ENCODE measurements around the gene MAP2.

The MAP2 gene

DNA sequence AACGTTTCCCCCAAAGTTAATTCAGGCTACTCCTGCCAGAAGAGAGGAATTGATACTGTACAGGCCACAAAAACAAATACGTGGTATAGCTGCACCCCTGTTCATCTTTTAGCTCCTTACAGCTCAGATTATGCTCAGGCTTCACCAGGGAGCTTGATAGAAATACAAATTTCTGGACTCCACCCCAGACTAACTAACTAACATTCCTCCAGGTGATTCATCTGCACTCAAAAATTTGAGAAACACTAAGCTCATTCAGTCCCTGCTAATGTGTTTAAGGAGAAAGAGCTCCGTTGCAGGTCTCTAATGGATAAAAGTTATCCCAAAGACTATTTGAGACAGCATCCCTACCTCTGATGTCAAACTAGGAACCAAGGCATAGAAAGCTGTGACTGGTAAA lies 311.0 kb downstream of the MAP2 start:
- intact Hi-C loops (cut with DNase I), result no loop called here

DNA sequence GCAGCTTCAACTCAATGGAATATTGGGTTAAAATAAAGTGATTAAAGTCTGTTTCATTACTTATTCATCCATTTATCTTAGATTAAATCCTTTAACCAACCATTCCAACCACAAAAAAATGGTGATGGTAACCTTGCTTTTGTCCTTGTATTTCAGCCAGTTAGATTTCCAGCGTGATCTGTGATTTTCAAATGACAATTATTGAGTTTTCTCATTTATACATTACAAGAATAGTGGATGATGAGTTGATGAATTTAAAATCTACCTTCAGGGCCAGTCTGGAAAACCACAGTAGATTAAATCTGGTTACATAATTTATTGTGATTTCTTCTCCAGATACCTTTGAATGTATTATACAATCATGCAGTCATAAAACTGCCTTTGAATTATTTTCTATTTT lies 318.1 kb downstream of the MAP2 start:
- intact Hi-C loops (cut with DNase I), result no loop called here
- DNase-seq, result no peak

More for the DNA sequence above, 311.0 kb downstream of the MAP2 start:
- DNase-seq, result no peak

DNA sequence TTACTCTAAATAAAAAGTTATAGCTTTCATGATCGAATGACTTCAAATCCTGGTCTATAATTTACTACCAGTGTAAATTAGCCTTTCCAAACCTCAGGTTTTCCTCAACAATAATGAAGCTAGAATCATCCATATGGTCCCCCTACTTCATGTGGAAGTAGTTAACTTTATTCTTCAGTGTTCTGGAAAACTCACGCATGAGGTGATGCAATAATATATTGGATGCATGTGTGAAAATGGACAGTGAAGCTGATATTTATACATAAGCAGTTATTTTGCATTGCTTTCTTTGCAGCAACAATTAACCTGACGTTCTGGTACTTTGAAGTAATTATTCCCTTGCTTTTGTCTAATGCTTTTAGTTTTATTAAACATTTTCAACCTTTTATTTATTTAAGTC lies 329.2 kb downstream of the MAP2 start:
- intact Hi-C loops (cut with DNase I), result no loop called here
- DNase-seq, result no peak

DNA sequence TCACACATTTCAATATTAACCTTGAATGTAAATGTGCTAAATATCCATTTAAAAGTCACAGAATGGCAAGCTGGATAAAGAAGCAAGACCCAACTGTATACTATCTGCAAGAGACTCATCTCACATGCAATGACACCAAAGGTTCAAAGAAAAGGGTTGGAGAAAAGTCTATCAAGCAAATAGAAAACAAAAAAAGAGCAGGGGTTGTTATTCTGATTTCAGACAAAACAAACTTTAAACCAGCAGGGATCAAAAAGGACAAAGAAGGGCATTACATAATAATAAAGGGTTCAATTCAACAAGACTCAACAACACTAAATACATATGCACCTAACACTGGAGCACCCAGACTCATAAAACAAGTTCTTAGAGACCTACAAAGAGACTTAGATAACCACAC lies 333.3 kb downstream of the MAP2 start:
- no peak for DNase-seq
- intact Hi-C loops (cut with DNase I), result no loop called here

DNA sequence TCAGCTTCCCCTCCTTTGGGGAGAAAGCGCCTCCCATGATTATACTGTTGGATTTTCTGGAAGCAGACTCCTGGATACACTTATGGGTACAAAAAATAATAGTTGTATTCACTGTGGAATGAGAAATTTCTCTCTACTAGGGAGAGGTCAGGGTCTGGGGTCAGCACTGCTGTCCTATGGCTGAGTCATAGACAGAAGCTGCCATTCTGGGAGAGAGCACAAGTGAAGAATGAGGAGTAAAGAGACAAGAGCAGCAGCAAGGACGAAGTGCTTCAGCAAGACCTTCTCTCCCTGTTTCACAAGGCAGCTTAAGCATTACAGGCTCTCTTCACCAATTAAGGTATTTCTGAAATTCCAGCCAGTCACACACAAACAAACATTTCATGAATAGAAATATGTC lies 337.7 kb downstream of the MAP2 start:
- no peak for DNase-seq
- intact Hi-C loops (cut with DNase I), result no loop called here

DNA sequence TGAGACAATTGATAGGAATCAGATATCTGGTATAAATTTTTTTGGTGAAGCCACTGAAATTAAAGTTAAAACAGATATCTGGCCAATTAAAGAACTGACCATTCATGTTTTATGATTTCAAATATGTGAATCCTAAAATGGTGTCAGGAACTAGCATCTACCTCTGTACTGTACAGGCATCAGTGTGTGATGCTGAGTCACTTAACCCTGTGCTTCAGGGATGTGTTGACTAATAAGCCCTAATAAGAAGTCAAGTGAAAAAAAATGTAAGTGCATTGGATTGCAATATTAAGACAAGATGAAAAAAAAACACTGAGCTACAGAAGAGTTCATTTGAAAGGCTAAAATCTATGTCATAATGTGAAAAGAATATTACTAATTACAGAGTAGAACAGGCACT lies 338.7 kb downstream of the MAP2 start:
- DNase-seq, result peak in 1 of 42 donors; percentile 23
- intact Hi-C loops (cut with DNase I), result no loop called here

DNA sequence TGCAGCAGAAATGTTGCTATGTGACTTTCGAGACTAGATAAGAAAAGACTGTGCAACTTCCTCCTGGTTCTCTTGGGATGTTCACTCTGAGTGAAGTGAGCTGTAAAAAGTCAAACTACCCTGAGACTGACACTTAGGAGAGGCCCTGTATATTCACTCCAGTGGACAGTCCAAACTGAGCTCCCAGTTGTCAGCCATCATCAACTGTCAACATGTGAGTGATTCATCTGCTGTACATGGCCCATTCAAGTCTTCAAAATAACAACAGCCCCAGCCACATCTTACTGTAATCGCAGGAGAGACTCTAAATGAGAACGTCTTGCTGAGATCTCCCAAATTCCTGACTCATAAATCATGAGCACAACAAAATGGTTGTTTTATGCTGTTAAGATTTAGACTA lies 339.3 kb downstream of the MAP2 start:
- intact Hi-C loops (cut with DNase I), result no loop called here
- DNase-seq, result no peak

DNA sequence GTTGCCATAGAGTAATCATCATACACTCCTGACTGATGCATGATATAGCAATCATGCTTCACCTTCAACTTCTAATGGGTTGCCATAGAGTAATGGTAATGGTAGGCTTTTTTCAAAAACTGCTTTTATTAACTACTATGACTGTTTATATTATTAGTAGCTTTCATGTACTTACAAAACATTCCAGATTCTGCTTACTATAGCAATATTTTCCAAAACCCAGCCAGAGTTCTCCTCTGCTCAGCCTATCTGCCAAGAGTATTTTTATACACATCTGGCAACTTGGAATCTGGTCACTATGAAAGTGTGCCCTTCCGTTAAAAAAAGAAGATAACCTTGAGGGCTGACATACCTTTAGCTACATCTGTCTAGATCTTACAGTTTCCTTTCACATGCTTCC lies 342.8 kb downstream of the MAP2 start:
- DNase-seq, result no peak
- intact Hi-C loops (cut with DNase I), result no loop called here

DNA sequence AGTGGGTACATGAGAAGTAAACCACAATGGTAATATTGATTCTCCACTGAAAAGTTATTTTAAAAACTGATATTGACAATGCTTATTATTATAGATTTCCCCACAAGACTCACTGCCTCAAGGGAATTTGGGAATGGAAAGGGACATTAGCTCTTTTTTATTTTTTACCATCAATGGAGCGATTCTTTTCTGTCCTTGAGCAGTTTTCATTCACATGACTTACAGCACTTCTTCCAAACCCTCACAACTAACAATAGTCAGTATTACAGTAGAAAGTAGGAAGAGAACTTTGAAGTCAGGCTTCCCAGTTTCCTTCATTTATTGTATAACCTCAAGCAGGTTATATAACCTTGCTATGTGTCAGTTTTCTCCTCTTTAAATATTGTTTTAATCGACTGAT lies 343.5 kb downstream of the MAP2 start:
- intact Hi-C loops (cut with DNase I), result no loop called here
- DNase-seq, result no peak

DNA sequence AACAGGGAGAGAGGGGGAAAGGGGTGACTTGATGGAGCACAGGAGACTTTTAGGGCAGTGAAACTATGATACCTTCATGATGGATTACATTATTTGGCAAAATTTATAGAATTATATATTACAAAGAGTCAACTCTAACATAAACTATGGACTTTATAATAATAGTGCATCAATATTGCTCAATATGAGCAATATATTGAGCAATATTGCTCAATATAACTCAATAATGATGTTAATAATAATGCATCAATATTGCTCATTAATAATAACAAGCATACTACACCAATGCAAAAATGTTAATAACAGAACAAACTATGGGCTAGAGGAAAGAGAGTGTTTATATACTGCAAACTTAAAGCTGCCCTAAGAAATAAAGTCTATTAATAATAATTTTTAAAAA lies 344.7 kb downstream of the MAP2 start:
- intact Hi-C loops (cut with DNase I), result no loop called here
- no peak for DNase-seq

DNA sequence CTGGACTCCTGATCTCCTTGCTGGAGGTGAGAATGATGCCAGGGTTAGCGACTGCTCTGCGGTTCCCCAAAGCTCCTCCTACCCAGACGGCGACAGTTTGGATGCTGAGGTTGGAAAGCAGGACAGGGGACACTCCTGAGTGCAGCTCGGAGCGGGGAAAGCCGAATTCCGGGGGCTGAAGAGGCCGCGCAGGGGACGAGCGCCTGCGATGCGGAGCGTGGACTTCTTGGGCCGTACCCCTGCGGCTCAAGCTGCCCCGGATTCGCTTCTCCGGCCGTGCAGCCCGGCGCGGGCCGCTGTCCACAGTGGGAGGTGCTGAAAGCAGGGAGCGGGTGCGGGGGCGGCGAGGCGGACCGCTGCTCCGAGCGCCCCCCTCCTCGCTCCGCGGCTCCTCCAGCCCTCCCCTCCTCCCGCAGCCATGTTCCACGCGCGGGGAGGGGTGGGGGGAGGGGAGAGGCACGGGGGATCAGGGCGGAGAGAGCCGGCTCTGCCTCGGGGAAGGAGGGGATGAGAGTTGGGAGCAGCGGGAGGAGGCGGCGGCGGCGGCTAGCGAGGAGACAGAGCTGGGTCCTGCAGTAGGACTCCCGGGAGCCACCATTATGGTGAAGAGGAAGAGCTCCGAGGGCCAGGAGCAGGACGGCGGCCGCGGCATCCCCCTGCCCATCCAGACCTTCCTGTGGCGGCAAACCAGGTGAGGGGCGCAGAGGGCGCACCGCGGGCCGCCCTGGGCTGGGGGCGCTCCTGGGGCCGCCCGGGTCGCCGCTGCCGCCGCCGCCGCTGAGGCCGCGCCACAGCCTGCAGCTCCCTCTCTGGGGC lies 347.8 kb downstream of the MAP2 start, which contains the start of gene UNC80:
TSS of gene UNC80 (plus strand) at position 359 of the 816 bp plus-strand sequence. CDS start at position 600, 241 bp downstream.
- peak; percentile 7 to 86 (median 70) for DNase-seq
- intact Hi-C loops (cut with DNase I), result no loop called here

DNA sequence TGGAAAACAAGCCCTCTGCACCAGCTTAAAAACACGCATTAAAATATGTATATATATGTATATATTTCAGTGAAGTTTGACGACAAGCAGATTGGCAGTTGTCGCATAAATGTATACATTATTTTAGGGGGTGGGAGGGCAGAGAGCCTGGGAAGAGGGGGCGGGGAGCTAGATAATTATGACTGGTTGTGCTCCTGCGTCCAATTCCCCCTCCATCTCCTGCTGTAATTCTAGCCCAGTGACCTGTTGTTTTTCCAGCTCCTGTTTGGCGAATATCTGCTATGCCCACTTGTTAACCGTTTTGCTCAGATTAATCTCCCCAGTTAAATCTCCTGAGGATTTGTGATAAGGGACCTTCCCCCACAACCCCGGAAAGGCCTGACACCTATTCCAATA lies 348.4 kb downstream of the MAP2 start:
- intact Hi-C loops (cut with DNase I), result no loop called here
- DNase-seq, result peak in 17 of 42 donors; percentile 2 to 49 (median 18)

DNA sequence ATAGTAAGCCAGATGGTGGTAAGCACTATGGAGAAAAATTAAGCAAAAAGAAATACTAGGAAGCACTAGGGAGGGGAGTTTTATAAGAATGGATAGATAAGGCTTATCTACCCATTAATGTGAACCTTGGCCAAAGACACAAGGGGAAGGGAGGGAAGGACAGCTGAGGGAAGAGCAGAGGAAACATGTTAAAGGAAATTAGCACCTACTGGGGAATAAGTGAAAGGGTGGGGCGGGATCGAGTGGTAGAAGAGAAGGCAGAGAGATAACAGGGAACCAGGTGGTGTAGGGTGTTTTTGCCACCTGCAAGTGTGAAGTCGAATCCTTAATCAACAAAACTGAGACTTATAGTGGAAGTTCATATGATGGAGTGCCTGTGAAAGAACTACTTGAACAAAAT lies 349.5 kb downstream of the MAP2 start:
- DNase-seq, result peak in 17 of 42 donors; percentile 2 to 57 (median 19)
- intact Hi-C loops (cut with DNase I), result no loop called here
